Measurements from ENCODE around the gene TPRG1. TPM values are rescaled to one million over a fixed set of nuclear protein-coding genes. Genes with fewer than 3 reads are reported as not detected.

Gene TPRG1
- total RNA-seq, 2 donors from 2014 or later: 1.7 to 4.7 TPM

DNA sequence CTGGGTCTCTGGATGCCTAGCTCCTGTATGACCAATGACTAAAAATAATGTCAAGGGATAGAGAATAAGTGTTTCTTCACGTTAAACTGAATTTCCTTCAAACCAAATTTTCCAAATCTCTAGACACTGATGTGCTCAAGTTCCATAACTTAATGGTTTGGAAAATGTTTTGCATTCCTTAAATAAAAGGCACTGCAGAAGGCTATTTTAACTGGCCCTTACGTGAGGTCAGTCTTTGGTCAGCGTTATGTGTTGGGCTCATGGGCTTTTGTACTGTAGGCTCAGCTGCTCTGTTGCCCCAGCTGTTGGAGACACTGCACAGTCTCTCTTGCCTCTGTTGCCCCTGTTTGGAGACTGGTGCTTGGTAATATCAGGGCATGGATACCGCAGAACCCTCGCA is 188.5 kb downstream of the TPRG1 start:
- Histone ChIP-seq H3K36me3 (no peaks in the 10 kb centered on the region), H3K9me3 (no peaks in the 10 kb centered on the region), H3K4me3 (no peak overlapping the region), H3K27ac (no peak overlapping the region), H3K4me1 (replicated peaks) (peaks cover 2% of the 10 kb centered on the region), H3K27me3 (replicated peaks; ENCODE audit: insufficient read depth) (no peaks in the 10 kb centered on the region)
- no peak for DNase-seq (ENCODE audit: low spot score)
- no peak for TF ChIP-seq POLR2A (IDR thresholded peaks at IDR 0.05)
- TF ChIP-seq POLR2AphosphoS5 (IDR thresholded peaks at IDR 0.05): no peak
- TF ChIP-seq, protein P1, sequence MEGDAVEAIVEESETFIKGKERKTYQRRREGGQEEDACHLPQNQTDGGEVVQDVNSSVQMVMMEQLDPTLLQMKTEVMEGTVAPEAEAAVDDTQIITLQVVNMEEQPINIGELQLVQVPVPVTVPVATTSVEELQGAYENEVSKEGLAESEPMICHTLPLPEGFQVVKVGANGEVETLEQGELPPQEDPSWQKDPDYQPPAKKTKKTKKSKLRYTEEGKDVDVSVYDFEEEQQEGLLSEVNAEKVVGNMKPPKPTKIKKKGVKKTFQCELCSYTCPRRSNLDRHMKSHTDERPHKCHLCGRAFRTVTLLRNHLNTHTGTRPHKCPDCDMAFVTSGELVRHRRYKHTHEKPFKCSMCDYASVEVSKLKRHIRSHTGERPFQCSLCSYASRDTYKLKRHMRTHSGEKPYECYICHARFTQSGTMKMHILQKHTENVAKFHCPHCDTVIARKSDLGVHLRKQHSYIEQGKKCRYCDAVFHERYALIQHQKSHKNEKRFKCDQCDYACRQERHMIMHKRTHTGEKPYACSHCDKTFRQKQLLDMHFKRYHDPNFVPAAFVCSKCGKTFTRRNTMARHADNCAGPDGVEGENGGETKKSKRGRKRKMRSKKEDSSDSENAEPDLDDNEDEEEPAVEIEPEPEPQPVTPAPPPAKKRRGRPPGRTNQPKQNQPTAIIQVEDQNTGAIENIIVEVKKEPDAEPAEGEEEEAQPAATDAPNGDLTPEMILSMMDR (IDR thresholded peaks at IDR 0.05): no peak
- 92% methylated on average over 5 of the region's 5 CpGs for whole genome bisulfite sequencing
- intact Hi-C loops (cut with DNase I): no loop called here

DNA sequence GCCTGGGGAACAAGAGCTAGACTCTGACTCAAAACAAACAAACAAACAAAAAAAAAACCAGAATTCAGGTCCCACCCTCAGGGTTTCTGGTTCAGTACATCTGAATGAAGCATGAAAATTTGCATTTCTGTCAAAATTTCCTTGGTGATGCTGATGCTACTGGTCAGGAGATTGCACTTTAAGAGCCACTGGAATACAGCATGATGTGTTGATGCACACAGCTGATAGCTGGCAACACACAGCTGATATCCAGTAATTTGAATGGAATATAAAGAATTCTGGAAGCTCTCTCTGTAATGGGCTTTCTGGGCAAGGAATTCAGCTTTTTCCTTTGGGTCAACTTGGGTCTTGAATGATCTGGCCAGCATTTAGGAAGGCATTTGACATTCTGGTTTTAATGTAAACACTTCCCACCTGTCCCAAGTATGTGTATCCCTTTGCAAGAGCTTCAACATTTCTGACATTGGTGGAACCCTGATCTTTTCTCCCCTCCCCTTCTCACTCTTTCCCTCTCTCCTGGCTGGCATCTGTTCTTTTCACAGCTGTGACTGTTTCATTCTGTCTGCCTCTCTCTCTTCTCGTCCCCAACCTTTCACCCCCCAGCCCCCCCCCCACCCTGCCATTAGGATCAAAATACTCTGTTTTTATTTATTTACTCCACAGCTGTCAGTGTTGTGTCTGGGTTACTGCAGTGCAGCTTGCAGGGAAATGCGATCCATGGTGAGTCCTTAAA is 189.5 kb downstream of the TPRG1 start:
- intact Hi-C loops (cut with DNase I): no loop called here
- 62% methylated on average over 2 of the region's 2 CpGs for whole genome bisulfite sequencing

DNA sequence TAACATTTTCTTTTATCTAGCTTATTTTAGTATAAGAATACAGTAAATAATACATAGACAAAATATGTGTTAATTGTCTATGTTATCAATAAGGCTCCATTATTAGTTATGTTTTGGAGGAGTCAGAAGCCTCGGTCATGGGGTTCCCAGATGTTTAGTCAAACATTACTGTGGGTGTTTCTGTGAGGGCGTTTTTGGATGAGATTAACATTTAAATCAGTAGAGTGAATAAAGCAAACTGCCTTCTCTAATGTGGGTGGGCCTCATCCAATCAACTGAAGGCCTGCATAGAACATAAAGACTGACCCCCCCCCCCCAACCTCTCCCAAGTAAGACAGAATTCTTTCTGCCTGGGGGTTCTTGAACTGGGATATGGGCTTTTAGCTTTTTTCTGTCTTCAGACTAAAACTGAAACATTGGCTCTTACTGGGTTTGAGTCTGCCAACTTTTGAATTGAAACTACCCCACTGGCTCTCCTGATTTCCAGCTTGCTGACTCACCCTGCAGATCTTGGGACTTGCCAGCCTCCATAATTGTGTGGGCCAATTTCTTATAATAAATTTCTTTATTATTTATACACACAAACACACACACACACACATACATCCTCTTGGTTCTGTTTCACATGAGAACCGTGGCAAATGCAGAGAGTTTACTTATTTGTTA is 192.0 kb downstream of the TPRG1 start:
- H3K4me1 ChIP-seq (replicated peaks): no peaks in the 10 kb centered on the region
- H3K4me3 ChIP-seq: no peak overlapping the region
- WGBS: 56% methylated on average over 3 of the region's 3 CpGs
- H3K9me3 ChIP-seq: no peaks in the 10 kb centered on the region
- no peak overlapping the region for H3K27ac ChIP-seq
- TF ChIP-seq POLR2AphosphoS5 (IDR thresholded peaks at IDR 0.05) (peak; percentile 14), POLR2A (IDR thresholded peaks at IDR 0.05) (no peak)
- TF ChIP-seq, protein P1 (IDR thresholded peaks at IDR 0.05): no peak
- DNase-seq (ENCODE audit: low spot score): peak; percentile 12
- H3K27me3 ChIP-seq (replicated peaks; ENCODE audit: insufficient read depth): no peaks in the 10 kb centered on the region
- intact Hi-C loops (cut with DNase I): no loop called here
- H3K36me3 ChIP-seq: no peaks in the 10 kb centered on the region

More for the DNA sequence above, 189.5 kb downstream of the TPRG1 start:
- Histone ChIP-seq H3K27me3 (replicated peaks; ENCODE audit: insufficient read depth) (no peaks in the 10 kb centered on the region), H3K36me3 (no peaks in the 10 kb centered on the region), H3K4me3 (no peak overlapping the region), H3K4me1 (replicated peaks) (no peaks in the 10 kb centered on the region), H3K27ac (no peak overlapping the region), H3K9me3 (no peaks in the 10 kb centered on the region)
- TF ChIP-seq, protein P1 (IDR thresholded peaks at IDR 0.05): no peak
- TF ChIP-seq POLR2AphosphoS5 (IDR thresholded peaks at IDR 0.05) (no peak), POLR2A (IDR thresholded peaks at IDR 0.05) (no peak)
- no peak for DNase-seq (ENCODE audit: low spot score)

DNA sequence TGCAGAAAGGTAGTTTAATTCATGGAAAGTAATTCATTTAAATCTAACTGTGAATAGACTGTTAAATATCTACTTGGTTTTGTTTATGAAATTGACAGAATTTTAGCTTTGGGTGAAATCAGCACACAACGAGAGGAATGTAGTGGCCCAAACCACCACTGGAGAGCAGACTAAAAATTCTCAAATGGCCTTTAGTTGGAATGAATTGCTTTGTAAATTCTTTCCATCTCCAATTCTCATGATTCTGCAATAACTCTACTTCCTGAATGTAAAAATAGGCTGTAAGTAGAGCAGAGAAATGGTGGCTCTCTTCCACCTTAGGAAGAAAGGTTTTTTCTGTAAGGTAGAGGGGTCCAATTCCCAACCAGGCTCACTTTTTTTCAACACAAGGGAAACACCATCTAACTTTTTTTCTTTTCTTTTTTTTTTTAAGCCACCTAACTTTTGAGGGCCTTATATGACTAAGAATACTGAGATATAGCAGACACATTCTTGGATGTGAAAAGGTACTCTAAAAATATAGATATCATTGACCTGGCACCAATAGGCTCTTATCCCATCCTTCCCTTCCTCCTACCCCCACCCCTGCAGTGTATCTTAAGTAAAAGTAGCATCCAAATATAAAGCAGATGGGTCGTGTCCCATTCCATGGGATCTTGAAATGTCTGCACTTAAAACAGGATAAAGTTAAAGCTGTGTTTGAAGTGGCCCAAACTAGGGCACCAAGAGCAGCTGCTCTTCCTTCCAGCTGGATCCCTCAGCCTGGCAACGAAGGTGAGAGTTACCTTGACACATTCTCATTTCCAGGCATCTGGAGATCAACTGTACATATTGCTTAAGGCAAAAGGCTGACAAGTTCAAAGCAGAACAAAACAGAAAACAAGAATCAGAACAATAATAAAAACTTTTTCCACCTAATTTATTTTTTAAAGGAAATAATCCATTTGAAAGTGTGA is 194.1 kb downstream of the TPRG1 start:
- intact Hi-C loops (cut with DNase I): no loop called here
- WGBS: 84% methylated on average over 3 of the region's 3 CpGs

More for the DNA sequence above, 194.1 kb downstream of the TPRG1 start:
- Histone ChIP-seq H3K4me3 (no peak overlapping the region), H3K36me3 (no peaks in the 10 kb centered on the region), H3K27ac (no peak overlapping the region), H3K9me3 (no peaks in the 10 kb centered on the region), H3K27me3 (replicated peaks; ENCODE audit: insufficient read depth) (no peaks in the 10 kb centered on the region), H3K4me1 (replicated peaks) (no peaks in the 10 kb centered on the region)
- no peak for DNase-seq (ENCODE audit: low spot score)
- TF ChIP-seq POLR2AphosphoS5 (IDR thresholded peaks at IDR 0.05) (no peak), POLR2A (IDR thresholded peaks at IDR 0.05) (no peak)
- TF ChIP-seq, protein P1 (IDR thresholded peaks at IDR 0.05): no peak

All from prostate gland (tissue), 2 donors.